Immature natural killer cell (primary cell): Measurements from ENCODE around the gene FITM2. TPM values are rescaled to one million over a fixed set of nuclear protein-coding genes. Genes with fewer than 3 reads are reported as not detected.

ENCODE experiments used
- DNase-seq, 3 donors: peaks; one replicate each; pipeline ENCODE4 v3.0.0; 2022; ENCODE audit warnings: mixed read lengths in 1 of 3
- H3K27ac Mint-ChIP-seq, 6 donors: one replicate each; pipeline ENCODE4 v1.8.0; 2020; ENCODE audit warnings: mixed read lengths in 6 of 6, mild to moderate bottlenecking in 5 of 6, inconsistent platforms in 4 of 6, moderate library complexity in 3 of 6
- H3K27me3 Mint-ChIP-seq, 3 donors: one replicate each; pipeline ENCODE4 v1.8.0; 2020 to 2021; ENCODE audit warnings: low read depth in 3 of 3, mild to moderate bottlenecking in 3 of 3, mixed read lengths in 3 of 3, moderate library complexity in 3 of 3, inconsistent platforms in 1 of 3
- H3K36me3 Mint-ChIP-seq, 3 donors: one replicate each; pipeline ENCODE4 v1.8.0; 2020; ENCODE audit warnings: mixed read lengths in 3 of 3, inconsistent platforms in 2 of 3, mild to moderate bottlenecking in 2 of 3
- H3K4me1 Mint-ChIP-seq, 2 donors: one replicate each; pipeline ENCODE4 v1.8.0; 2020; ENCODE audit warnings: inconsistent platforms in 2 of 2, mild to moderate bottlenecking in 2 of 2, mixed read lengths in 2 of 2, moderate library complexity in 1 of 2
- H3K4me3 Mint-ChIP-seq, 5 donors: one replicate each; pipeline ENCODE4 v1.8.0; 2020; ENCODE audit warnings: mild to moderate bottlenecking in 5 of 5, mixed read lengths in 5 of 5, inconsistent platforms in 3 of 5, moderate library complexity in 3 of 5
- H3K9me3 Mint-ChIP-seq, 6 donors: one replicate each; pipeline ENCODE4 v1.8.0; 2020; ENCODE audit warnings: mild to moderate bottlenecking in 6 of 6, mixed read lengths in 6 of 6, inconsistent platforms in 4 of 6, moderate library complexity in 3 of 6
- polyA plus RNA-seq, 3 donors: library from polyadenylated mRNA; unstranded; fragments of 300-500 nt; fragmentation: Illumina TruSeq; gene quantifications; one replicate each; pipeline ENCODE4 v1.2.3, GENCODE V29; 2021

The FITM2 gene
- polyA plus RNA-seq, 3 donors from 2014 or later: 0.15 to 0.89 (median 0.40) TPM

- H3K36me3 Mint-ChIP-seq: peaks cover 0 to 8% (median 3%) of the 10 kb centered on the region in 3 donors
- H3K27me3 Mint-ChIP-seq: no peaks in the 10 kb centered on the region
- H3K4me3 Mint-ChIP-seq: no peak overlapping the region
- H3K27ac Mint-ChIP-seq: no peak overlapping the region
- H3K4me1 Mint-ChIP-seq: peaks cover 4 to 7% of the 10 kb centered on the region in 2 donors
- no peaks in the 10 kb centered on the region for H3K9me3 Mint-ChIP-seq
- DNase-seq: no peak
Measured at GRCh38 chr20:44284032-44284431, 27.0 kb downstream of the FITM2 start.

- Mint-ChIP-seq H3K9me3 (no peaks in the 10 kb centered on the region), H3K4me3 (no peak overlapping the region), H3K27me3 (no peaks in the 10 kb centered on the region), H3K27ac (no peak overlapping the region), H3K36me3 (peaks cover 0 to 4% (median 0%) of the 10 kb centered on the region in 3 donors), H3K4me1 (peaks cover 4 to 7% of the 10 kb centered on the region in 2 donors)
- no peak for DNase-seq
Measured at GRCh38 chr20:44282192-44282591, 28.8 kb downstream of the FITM2 start.

- H3K36me3 Mint-ChIP-seq: peaks cover 0 to 5% (median 0%) of the 10 kb centered on the region in 3 donors
- no peak for DNase-seq
- peaks cover 4 to 7% of the 10 kb centered on the region in 2 donors for H3K4me1 Mint-ChIP-seq
- peaks cover 0 to 2% (median 0%) of the 10 kb centered on the region in 3 donors for H3K27me3 Mint-ChIP-seq
- H3K4me3 Mint-ChIP-seq: no peak overlapping the region
- no peak overlapping the region for H3K27ac Mint-ChIP-seq
- no peaks in the 10 kb centered on the region for H3K9me3 Mint-ChIP-seq
Measured at GRCh38 chr20:44280387-44280786, 30.6 kb downstream of the FITM2 start.

DNA sequence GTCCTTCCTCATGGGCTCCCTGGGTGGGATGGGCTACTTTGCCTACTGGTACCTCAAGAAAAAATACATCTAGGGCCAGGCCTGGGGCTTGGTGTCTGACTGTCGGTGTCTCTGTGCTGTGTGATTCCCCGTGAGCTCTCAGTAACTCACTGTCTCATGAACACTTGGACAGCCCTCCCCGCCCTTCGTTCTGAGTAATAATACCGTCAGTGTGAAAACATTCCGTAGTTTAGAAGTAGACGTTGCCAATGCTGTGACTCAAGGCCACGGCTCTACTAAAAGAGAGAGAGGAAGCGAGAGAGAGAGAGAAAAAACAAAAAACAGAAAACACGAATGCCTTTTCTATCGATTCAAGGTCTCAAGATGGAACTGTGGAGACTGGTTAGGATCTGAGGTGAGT, 31.8 kb downstream of the FITM2 start:
- Mint-ChIP-seq H3K4me3 (no peak overlapping the region), H3K4me1 (peaks cover 4 to 7% of the 10 kb centered on the region in 2 donors), H3K27me3 (peaks cover 0 to 2% (median 0%) of the 10 kb centered on the region in 3 donors), H3K9me3 (no peaks in the 10 kb centered on the region), H3K27ac (peak overlapping the region in 1 of 6 donors; percentile 30), H3K36me3 (peaks cover 0 to 5% (median 0%) of the 10 kb centered on the region in 3 donors)
- DNase-seq: no peak

DNA sequence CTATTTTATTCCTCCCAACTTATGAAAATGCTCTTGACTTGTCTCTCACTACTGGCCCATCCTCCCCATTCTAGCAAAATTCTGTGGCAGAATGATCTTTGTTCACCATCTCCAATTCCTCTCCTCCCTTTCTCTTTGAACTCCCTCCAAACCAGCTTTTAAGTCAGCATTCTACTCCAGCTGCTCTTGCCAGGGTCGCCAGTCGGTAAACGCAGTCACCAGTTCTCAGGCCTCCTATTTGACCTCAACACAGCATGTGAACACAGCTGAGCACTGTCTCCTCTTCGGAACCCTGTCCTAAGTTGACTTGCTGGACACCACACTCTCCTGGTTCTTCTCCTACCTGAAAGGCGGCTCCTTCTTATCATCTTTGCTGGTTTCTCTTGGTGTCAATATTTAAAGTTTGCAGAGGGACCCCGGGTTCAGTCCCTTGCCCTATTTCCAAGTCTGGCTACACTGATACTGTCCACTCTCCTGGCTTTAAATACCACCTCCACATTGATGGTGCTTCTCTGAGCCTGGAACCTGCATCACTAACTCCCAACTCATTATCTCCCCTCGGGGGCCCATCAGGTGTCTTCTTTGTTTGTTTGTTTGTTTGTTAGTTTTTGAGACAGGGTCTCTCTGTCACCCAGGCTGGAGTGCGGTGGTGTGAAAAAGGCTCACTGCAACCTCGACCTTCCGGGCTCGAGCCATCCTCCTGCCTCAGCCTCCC, 36.5 kb downstream of the FITM2 start:
- Mint-ChIP-seq H3K36me3 (peaks cover under 1 to 6% (median 5%) of the 10 kb centered on the region in 3 donors), H3K4me1 (no peaks in the 10 kb centered on the region), H3K27ac (no peak overlapping the region), H3K9me3 (no peaks in the 10 kb centered on the region), H3K27me3 (peaks cover 0 to 2% (median 1%) of the 10 kb centered on the region in 3 donors), H3K4me3 (no peak overlapping the region)
- DNase-seq: no peak

DNA sequence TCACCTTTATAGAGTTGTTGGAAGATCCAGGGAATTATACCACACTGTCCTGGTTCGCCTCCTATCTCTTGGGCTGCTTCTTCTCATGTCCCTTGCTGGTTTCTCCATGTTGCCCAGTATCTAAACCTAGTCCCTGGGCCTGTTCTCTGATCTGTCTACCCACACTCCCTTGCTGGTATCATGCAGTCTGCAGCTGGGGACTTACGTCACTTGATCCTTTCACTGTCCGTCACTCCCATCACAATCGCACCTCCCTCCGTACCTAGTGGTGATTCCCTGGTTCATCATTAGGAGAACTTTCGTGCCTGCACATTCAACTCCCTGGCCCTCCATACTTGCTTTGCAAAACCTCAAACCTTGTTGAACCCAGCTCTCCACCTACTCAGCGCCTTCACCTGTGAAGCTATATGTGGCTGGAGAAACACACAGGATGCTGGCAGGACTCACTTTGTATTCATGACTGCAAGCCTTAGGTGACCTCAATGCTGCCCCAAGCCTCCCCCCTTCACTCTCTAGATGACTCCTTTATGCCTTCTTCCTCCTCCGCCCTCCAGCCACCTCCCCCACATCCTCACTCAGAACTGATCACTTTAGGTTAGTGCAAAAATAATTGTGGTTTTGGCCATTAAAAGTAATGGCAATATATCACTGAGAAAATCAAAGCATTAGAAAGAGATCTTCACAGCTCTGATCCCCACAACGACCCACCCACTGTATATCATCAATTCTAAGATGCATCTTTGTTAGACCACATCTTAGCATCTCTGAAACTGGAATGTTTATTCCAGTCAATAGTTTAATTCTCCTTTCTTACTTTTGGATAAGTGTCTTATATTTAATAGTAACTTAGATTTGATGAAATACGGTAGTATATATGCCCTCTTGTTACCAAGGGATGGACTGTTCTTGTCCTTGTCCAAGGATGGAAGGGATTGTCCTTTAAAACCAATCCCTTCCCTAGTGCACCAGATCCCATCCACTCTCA, 37.5 kb downstream of the FITM2 start:
- peaks cover 0 to 5% (median 2%) of the 10 kb centered on the region in 3 donors for H3K27me3 Mint-ChIP-seq
- no peaks in the 10 kb centered on the region for H3K9me3 Mint-ChIP-seq
- H3K4me3 Mint-ChIP-seq: no peak overlapping the region
- no peak for DNase-seq
- H3K27ac Mint-ChIP-seq: no peak overlapping the region
- H3K4me1 Mint-ChIP-seq: no peaks in the 10 kb centered on the region
- H3K36me3 Mint-ChIP-seq: peaks cover 6 to 11% (median 10%) of the 10 kb centered on the region in 3 donors

DNA sequence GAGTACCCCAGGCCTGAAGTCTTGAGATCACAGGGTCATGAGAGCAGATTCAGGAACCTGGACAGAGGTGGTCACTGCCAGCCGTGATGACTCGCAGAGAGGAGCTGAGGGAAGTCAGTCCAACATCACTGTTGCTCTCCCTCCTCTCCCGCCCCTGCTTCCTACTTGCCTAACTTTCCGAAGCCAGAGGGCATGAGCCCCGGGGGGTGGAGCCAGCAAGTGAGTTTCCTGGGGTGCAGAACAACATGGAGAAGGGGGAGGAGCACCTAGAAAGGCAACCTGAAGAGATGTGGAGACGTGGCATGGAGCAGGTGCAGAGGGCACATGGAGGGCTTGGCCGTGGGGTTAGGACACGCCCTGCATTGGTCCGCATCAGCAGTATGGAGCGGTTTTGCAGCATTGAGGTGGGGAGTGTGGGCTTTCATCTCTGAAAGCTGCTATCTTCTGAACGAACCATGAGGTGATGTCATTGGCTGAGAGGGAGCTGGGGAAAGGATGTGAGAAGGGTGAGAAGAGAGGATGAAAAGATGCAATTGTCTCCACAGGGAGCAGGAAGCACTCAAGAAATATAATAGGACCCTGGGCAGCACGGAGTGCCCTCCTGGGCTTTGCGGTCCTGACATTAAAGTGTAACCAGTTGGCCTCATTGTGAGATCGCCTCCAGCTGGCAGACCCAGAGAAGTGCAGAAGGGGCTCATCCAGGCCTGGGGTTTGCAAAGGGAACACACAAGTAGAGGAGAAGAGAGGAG, 38.9 kb downstream of the FITM2 start:
- Mint-ChIP-seq H3K4me1 (no peaks in the 10 kb centered on the region), H3K4me3 (no peak overlapping the region), H3K27me3 (peaks cover 0 to 6% (median 2%) of the 10 kb centered on the region in 3 donors), H3K27ac (no peak overlapping the region), H3K9me3 (no peaks in the 10 kb centered on the region), H3K36me3 (peaks cover 5 to 14% (median 9%) of the 10 kb centered on the region in 3 donors)
- no peak for DNase-seq

DNA sequence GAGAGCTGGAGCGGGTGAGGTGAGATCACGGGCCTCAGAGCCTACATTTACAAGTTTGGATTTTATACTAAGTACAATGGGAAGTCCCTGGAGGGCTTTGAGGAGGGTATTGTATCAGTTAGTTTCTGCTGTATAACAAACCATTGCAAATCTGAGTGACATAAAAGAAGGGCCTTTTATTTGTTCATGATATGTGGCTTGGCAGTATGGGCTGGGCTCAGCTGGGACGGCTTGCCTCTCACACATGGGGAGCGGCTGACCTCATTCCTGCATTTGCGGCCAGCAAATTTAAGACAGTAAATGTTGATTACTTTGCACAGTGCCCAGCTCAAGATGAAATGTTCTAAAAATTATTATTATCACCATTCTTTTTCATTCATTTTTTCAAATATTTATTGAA, 42.2 kb downstream of the FITM2 start:
- Mint-ChIP-seq H3K4me1 (no peaks in the 10 kb centered on the region), H3K9me3 (no peaks in the 10 kb centered on the region), H3K36me3 (peaks cover 5 to 14% (median 9%) of the 10 kb centered on the region in 3 donors), H3K27ac (peak overlapping the region in 1 of 6 donors; percentile 1), H3K27me3 (peaks cover 0 to 6% (median 0%) of the 10 kb centered on the region in 3 donors), H3K4me3 (no peak overlapping the region)
- no peak for DNase-seq

DNA sequence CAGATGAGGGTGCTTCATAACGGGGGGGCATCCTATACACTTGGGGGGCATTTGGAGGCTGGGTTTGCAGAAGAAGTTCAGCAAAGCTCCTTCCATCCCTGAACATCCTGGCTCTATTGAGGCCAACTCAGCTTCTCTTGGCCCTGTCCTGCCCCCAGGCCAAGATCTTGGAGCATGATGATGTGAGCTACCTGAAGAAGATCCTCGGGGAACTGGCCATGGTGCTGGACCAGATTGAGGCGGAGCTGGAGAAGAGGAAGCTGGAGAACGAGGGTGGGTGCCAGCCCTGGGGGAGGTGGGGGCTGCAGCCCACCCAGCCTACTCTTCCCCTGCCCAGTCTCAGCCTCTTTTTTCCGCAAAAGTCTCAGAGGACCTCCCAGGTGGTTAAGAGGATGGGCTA, 46.7 kb downstream of the FITM2 start:
- Mint-ChIP-seq H3K27ac (no peak overlapping the region), H3K9me3 (no peaks in the 10 kb centered on the region), H3K4me1 (no peaks in the 10 kb centered on the region), H3K36me3 (peaks cover 2 to 8% (median 6%) of the 10 kb centered on the region in 3 donors), H3K4me3 (no peak overlapping the region), H3K27me3 (peaks cover 0 to 3% (median 1%) of the 10 kb centered on the region in 3 donors)
- no peak for DNase-seq

GRCh38 chr20:44258226-44258890, 52.6 kb downstream of the FITM2 start:
- no peak overlapping the region for H3K4me3 Mint-ChIP-seq
- H3K9me3 Mint-ChIP-seq: no peaks in the 10 kb centered on the region
- no peak for DNase-seq
- H3K27me3 Mint-ChIP-seq: peaks cover 0 to 3% (median 0%) of the 10 kb centered on the region in 3 donors
- no peaks in the 10 kb centered on the region for H3K36me3 Mint-ChIP-seq
- H3K27ac Mint-ChIP-seq: peak overlapping the region in 1 of 6 donors; percentile 50
- H3K4me1 Mint-ChIP-seq: no peaks in the 10 kb centered on the region

- H3K27me3 Mint-ChIP-seq: peaks cover 0 to 2% (median 0%) of the 10 kb centered on the region in 3 donors
Measured at GRCh38 chr20:44256961-44257360, 54.0 kb downstream of the FITM2 start.

GRCh38 chr20:44255942-44256341, 55.1 kb downstream of the FITM2 start:
- DNase-seq: no peak
- Mint-ChIP-seq H3K27me3 (peaks cover 0 to 2% (median 0%) of the 10 kb centered on the region in 3 donors), H3K4me3 (no peak overlapping the region), H3K27ac (no peak overlapping the region), H3K9me3 (peaks cover 0 to 1% (median 0%) of the 10 kb centered on the region in 6 donors), H3K36me3 (no peaks in the 10 kb centered on the region), H3K4me1 (no peaks in the 10 kb centered on the region)

More at GRCh38 chr20:44256961-44257360, 54.0 kb downstream of the FITM2 start:
- no peak for DNase-seq
- Mint-ChIP-seq H3K36me3 (no peaks in the 10 kb centered on the region), H3K4me3 (no peak overlapping the region), H3K9me3 (peaks cover 0 to 1% (median 0%) of the 10 kb centered on the region in 6 donors), H3K4me1 (no peaks in the 10 kb centered on the region), H3K27ac (no peak overlapping the region)

DNA sequence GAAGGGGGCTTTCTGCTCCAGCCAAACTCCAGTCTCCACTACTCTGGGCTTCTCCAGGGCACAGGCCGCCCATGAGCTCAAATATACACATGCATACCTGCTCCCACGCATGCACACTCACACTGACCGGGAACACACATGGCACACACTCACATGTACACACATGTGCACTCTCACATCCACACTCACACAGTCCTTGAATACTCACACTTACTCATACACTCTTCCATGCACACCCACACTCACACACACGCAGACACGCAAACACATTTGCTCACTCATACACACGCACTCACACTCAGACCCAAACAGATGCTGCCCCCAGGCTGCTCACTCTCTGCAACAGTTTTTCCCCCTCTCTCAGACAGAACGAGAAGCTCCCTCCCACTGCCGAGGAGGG, 56.9 kb downstream of the FITM2 start:
- Mint-ChIP-seq H3K27ac (no peak overlapping the region), H3K27me3 (peaks cover 0 to 4% (median 2%) of the 10 kb centered on the region in 3 donors), H3K4me3 (no peak overlapping the region), H3K36me3 (no peaks in the 10 kb centered on the region), H3K9me3 (peaks cover 0 to 1% (median 0%) of the 10 kb centered on the region in 6 donors), H3K4me1 (no peaks in the 10 kb centered on the region)
- DNase-seq: no peak
